ENCODE data around the gene TBC1D22A. TPM values are rescaled to one million over a fixed set of nuclear protein-coding genes. Genes with fewer than 3 reads are reported as not detected.

Gene TBC1D22A
- total RNA-seq, 1 donor from 2014 or later = 10.6 TPM

- H3K36me3 Mint-ChIP-seq = peaks cover 2% of the 10 kb centered on the region
- no peak overlapping the region for H2AFZ ChIP-seq (replicated peaks)
- DNase-seq (ENCODE audit: low spot score) = no peak
Measured at GRCh38 chr22:46740910-46741780, 21.3 kb upstream of the TBC1D22A start.

GRCh38 chr22:46741974-46742519 is 20.4 kb upstream of the TBC1D22A start:
- H3F3A ChIP-seq (ENCODE audit: low read depth) = peaks cover 11% of the 10 kb centered on the region
- no peaks in the 10 kb centered on the region for H3K36me3 ChIP-seq
- peaks cover 5% of the 10 kb centered on the region for H4K20me1 ChIP-seq (ENCODE audit: low read depth)
- H3K4me2 ChIP-seq = no peak overlapping the region
- Mint-ChIP-seq H3K27ac (peak overlapping the region; percentile 69), H3K27me3 (ENCODE audit: insufficient read depth, low read depth) (peaks cover 8% of the 10 kb centered on the region), H3K9me3 (no peaks in the 10 kb centered on the region), H3K36me3 (peaks cover 2% of the 10 kb centered on the region), H3K4me3 (no peak overlapping the region), H3K4me1 (peaks cover 18% of the 10 kb centered on the region)
- peaks cover 3% of the 10 kb centered on the region for H3K4me1 ChIP-seq
- H3K27ac ChIP-seq = no peak overlapping the region
- H3K4me3 ChIP-seq = no peak overlapping the region
- no peak overlapping the region for H2AFZ ChIP-seq (replicated peaks)
- H3K27me3 ChIP-seq = no peaks in the 10 kb centered on the region
- peaks cover 5% of the 10 kb centered on the region for H3K79me2 ChIP-seq (ENCODE audit: low read depth)
- H3K9me3 ChIP-seq (ENCODE audit: low read depth) = no peaks in the 10 kb centered on the region
- H3K9ac ChIP-seq = no peak overlapping the region
- TF ChIP-seq EZH2 (IDR thresholded peaks at IDR 0.05) (no peak), EZH2phosphoT487 (IDR thresholded peaks at IDR 0.05) (no peak)
- TF ChIP-seq, protein P1, sequence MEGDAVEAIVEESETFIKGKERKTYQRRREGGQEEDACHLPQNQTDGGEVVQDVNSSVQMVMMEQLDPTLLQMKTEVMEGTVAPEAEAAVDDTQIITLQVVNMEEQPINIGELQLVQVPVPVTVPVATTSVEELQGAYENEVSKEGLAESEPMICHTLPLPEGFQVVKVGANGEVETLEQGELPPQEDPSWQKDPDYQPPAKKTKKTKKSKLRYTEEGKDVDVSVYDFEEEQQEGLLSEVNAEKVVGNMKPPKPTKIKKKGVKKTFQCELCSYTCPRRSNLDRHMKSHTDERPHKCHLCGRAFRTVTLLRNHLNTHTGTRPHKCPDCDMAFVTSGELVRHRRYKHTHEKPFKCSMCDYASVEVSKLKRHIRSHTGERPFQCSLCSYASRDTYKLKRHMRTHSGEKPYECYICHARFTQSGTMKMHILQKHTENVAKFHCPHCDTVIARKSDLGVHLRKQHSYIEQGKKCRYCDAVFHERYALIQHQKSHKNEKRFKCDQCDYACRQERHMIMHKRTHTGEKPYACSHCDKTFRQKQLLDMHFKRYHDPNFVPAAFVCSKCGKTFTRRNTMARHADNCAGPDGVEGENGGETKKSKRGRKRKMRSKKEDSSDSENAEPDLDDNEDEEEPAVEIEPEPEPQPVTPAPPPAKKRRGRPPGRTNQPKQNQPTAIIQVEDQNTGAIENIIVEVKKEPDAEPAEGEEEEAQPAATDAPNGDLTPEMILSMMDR (IDR thresholded peaks at IDR 0.05) = no peak
- DNase-seq (ENCODE audit: low spot score) = no peak

More at GRCh38 chr22:46740910-46741780, 21.3 kb upstream of the TBC1D22A start:
- Mint-ChIP-seq H3K4me3 (peak overlapping the region; percentile 24), H3K27me3 (ENCODE audit: insufficient read depth, low read depth) (peaks cover 7% of the 10 kb centered on the region), H3K9me3 (no peaks in the 10 kb centered on the region), H3K4me1 (peaks cover 20% of the 10 kb centered on the region), H3K27ac (no peak overlapping the region)
- H3K4me1 ChIP-seq = peaks cover 12% of the 10 kb centered on the region
- H3K79me2 ChIP-seq (ENCODE audit: low read depth) = peaks cover 14% of the 10 kb centered on the region
- H3F3A ChIP-seq (ENCODE audit: low read depth) = peaks cover 20% of the 10 kb centered on the region
- H3K4me2 ChIP-seq = no peak overlapping the region
- no peak overlapping the region for H3K9ac ChIP-seq
- no peak overlapping the region for H3K27ac ChIP-seq
- no peaks in the 10 kb centered on the region for H3K9me3 ChIP-seq (ENCODE audit: low read depth)
- no peaks in the 10 kb centered on the region for H3K27me3 ChIP-seq
- H3K4me3 ChIP-seq = no peak overlapping the region
- H3K36me3 ChIP-seq = no peaks in the 10 kb centered on the region
- H4K20me1 ChIP-seq (ENCODE audit: low read depth) = peaks cover 14% of the 10 kb centered on the region
- TF ChIP-seq EZH2 (IDR thresholded peaks at IDR 0.05) (no peak), EZH2phosphoT487 (IDR thresholded peaks at IDR 0.05) (no peak)
- TF ChIP-seq, protein P1 (IDR thresholded peaks at IDR 0.05) = no peak

GRCh38 chr22:46742576-46743221 is 19.8 kb upstream of the TBC1D22A start:
- no peak for DNase-seq (ENCODE audit: low spot score)
- no peak overlapping the region for H3K4me2 ChIP-seq
- Mint-ChIP-seq H3K27ac (no peak overlapping the region), H3K4me3 (no peak overlapping the region), H3K4me1 (peaks cover 15% of the 10 kb centered on the region), H3K27me3 (ENCODE audit: insufficient read depth, low read depth) (peaks cover 8% of the 10 kb centered on the region), H3K9me3 (no peaks in the 10 kb centered on the region), H3K36me3 (no peaks in the 10 kb centered on the region)
- no peaks in the 10 kb centered on the region for H3K9me3 ChIP-seq (ENCODE audit: low read depth)
- no peaks in the 10 kb centered on the region for H3K36me3 ChIP-seq
- H3K9ac ChIP-seq = no peak overlapping the region
- no peaks in the 10 kb centered on the region for H3K4me1 ChIP-seq
- no peaks in the 10 kb centered on the region for H4K20me1 ChIP-seq (ENCODE audit: low read depth)
- H3K27me3 ChIP-seq = peaks cover 2% of the 10 kb centered on the region
- TF ChIP-seq EZH2 (IDR thresholded peaks at IDR 0.05) (no peak), EZH2phosphoT487 (IDR thresholded peaks at IDR 0.05) (no peak)
- TF ChIP-seq, protein P1 (IDR thresholded peaks at IDR 0.05) = no peak
- no peaks in the 10 kb centered on the region for H3K79me2 ChIP-seq (ENCODE audit: low read depth)
- H3F3A ChIP-seq (ENCODE audit: low read depth) = peaks cover 8% of the 10 kb centered on the region
- no peak overlapping the region for H3K4me3 ChIP-seq
- no peak overlapping the region for H3K27ac ChIP-seq
- no peak overlapping the region for H2AFZ ChIP-seq (replicated peaks)

All from neural progenitor cell (in vitro differentiated cells).